Epithelial cell of proximal tubule (primary cell): ENCODE results near the gene ENGASE. TPM values are rescaled to one million over a fixed set of nuclear protein-coding genes. Genes with fewer than 3 reads are reported as not detected.

ENCODE experiments used
- DNase-seq: peaks from one replicate; pipeline ENCODE4 v3.0.0-alpha.2; 2011; ENCODE audit warnings: low read depth
- H3K4me3 ChIP-seq: 2 replicates; pipeline ENCODE4 v1.5.1; 2011; ENCODE audit warnings: low read depth, mild to moderate bottlenecking, low read length
- total RNA-seq: library from RNA; depleted of rRNA; stranded (reverse); fragments of >200 nt; gene quantifications from 2 replicates; pipeline ENCODE4 v1.2.3, GENCODE V29; 2015
- TF ChIP-seq, protein P1 (sequence below): conservative IDR thresholded peaks from 2 replicates; pipeline ENCODE4 v1.5.1; 2012; ENCODE audit warnings: low read depth, mild to moderate bottlenecking, low read length

ENGASE gene
- total RNA-seq, 1 donor from 2014 or later, result 10.4 TPM

- no peak for DNase-seq
- TF ChIP-seq, protein P1, sequence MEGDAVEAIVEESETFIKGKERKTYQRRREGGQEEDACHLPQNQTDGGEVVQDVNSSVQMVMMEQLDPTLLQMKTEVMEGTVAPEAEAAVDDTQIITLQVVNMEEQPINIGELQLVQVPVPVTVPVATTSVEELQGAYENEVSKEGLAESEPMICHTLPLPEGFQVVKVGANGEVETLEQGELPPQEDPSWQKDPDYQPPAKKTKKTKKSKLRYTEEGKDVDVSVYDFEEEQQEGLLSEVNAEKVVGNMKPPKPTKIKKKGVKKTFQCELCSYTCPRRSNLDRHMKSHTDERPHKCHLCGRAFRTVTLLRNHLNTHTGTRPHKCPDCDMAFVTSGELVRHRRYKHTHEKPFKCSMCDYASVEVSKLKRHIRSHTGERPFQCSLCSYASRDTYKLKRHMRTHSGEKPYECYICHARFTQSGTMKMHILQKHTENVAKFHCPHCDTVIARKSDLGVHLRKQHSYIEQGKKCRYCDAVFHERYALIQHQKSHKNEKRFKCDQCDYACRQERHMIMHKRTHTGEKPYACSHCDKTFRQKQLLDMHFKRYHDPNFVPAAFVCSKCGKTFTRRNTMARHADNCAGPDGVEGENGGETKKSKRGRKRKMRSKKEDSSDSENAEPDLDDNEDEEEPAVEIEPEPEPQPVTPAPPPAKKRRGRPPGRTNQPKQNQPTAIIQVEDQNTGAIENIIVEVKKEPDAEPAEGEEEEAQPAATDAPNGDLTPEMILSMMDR, result no peak
- H3K4me3 ChIP-seq, result no peak overlapping the region
These were observed 25.5 kb upstream of the ENGASE start for GRCh38 chr17:79048826-79049755.

DNA sequence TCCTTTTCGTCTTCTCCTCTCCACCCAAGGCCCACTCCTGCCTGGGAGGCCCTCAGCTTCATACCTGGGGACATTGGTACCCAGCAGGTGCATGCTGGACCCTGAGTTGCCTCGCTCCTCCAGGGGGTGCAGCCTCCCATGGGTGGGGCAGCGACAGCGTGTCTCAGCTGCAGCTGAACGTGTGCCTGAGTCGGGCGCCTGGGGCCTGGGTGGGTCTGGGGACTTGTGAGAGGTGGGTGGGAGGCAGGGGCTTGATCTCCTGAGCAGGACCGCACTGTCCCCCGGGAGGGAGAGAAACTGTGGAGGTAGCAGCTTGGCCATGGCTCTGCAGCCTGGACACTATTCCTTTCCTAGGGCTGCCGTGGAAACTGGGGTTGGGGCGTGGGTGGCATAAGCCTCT, 24.8 kb upstream of the ENGASE start:
- no peak for DNase-seq
- no peak overlapping the region for H3K4me3 ChIP-seq
- TF ChIP-seq, protein P1, result no peak

- no peak overlapping the region for H3K4me3 ChIP-seq
- TF ChIP-seq, protein P1, result no peak
These were observed 24.1 kb upstream of the ENGASE start for GRCh38 chr17:79050551-79050950.

GRCh38 chr17:79051306-79051705, 23.3 kb upstream of the ENGASE start:
- no peak for DNase-seq
- TF ChIP-seq, protein P1, result no peak
- H3K4me3 ChIP-seq, result no peak overlapping the region

More at GRCh38 chr17:79050551-79050950, 24.1 kb upstream of the ENGASE start:
- no peak for DNase-seq

DNA sequence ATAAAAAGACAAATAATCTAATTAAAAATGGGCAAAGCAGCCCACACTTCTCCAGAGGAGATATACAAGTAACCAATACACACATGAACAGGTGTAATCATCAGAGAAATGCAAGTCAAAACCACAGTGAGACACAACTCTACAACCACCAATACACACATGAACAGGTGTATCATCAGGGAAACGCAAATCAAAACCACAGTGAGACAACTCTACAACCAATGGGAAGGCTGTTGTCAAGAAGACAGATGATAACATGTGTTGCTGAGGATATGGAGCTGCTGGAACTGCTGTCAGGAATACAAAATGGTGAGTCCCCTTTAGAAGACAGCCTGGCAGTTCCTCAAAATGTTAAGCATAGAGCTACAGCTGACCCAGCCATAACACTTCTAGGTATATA, 22.5 kb upstream of the ENGASE start:
- no peak overlapping the region for H3K4me3 ChIP-seq
- TF ChIP-seq, protein P1, result no peak
- DNase-seq, result no peak

DNA sequence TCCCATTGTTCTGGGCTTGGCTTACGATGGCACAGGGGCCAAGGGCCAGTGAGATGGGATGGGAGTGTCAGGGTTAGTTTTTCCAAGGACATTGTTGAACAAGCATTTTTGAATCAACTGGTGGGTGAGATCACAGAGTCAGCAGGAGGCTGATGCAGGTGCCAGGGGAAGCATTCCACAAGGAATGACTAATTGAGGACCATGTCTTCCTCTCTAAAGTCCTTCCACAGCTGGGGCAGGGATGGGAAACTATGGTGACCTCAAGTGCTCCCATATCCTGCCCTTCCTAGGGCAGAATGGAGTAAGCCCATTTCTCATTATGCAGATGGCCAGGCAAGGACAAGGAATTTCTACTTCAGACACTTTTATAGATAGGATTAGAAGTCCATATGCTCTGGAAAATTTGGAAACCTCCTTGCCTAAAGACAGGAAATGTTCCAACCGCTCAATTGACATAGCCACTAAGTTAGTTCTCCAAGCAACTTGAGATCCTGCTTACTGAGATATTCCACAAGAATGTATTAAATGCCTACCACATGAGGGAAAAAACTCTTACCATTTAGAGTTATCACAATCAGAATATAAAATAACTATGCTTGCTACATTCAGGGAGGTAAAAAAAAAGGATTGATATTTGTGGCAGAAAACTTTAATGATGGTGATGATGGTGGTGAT, 21.2 kb upstream of the ENGASE start:
- no peak for DNase-seq
- TF ChIP-seq, protein P1, result no peak
- H3K4me3 ChIP-seq, result no peak overlapping the region
